Measurements from ENCODE around the gene RBKS. TPM values are rescaled to one million over a fixed set of nuclear protein-coding genes. Genes with fewer than 3 reads are reported as not detected.

RBKS gene
- total and polyA plus RNA-seq, 2 of the 13 experiments (the other 11 are each of a cell fraction or from before 2014, with no cell fraction given), result 7.7 to 8.3 TPM

GRCh38 chr2:27771548-27772335 lies 118.4 kb downstream of the RBKS start, which contains the start of gene MRPL33 (continued):
- TF ChIP-seq FIP1L1 (IDR thresholded peaks at IDR 0.05; ENCODE audit: borderline replicate concordance, insufficient read depth, low read depth, low read length), result peak; percentile 47; the same call in 1 of the 2 replicates
- no peak; the same call in none of the 2 replicates for TF ChIP-seq POLR2AphosphoS5 (IDR thresholded peaks at IDR 0.05; ENCODE audit: low read depth, low read length)
- TF ChIP-seq ZNF616 (CRISPR knock-in tag; IDR thresholded peaks at IDR 0.05; ENCODE audit: low read depth), result 0 out of 2 replicates have a peak, but pooled peaks have one; percentile 16
- TF ChIP-seq CBX5 (CRISPR knock-in tag; IDR thresholded peaks at IDR 0.05; ENCODE audit: borderline replicate concordance), result peak; percentile 84; the same call in 1 of the 2 replicates
- no peak for TF ChIP-seq ZNF879 (CRISPR knock-in tag; IDR thresholded peaks at IDR 0.05)
- TF ChIP-seq, protein P1, sequence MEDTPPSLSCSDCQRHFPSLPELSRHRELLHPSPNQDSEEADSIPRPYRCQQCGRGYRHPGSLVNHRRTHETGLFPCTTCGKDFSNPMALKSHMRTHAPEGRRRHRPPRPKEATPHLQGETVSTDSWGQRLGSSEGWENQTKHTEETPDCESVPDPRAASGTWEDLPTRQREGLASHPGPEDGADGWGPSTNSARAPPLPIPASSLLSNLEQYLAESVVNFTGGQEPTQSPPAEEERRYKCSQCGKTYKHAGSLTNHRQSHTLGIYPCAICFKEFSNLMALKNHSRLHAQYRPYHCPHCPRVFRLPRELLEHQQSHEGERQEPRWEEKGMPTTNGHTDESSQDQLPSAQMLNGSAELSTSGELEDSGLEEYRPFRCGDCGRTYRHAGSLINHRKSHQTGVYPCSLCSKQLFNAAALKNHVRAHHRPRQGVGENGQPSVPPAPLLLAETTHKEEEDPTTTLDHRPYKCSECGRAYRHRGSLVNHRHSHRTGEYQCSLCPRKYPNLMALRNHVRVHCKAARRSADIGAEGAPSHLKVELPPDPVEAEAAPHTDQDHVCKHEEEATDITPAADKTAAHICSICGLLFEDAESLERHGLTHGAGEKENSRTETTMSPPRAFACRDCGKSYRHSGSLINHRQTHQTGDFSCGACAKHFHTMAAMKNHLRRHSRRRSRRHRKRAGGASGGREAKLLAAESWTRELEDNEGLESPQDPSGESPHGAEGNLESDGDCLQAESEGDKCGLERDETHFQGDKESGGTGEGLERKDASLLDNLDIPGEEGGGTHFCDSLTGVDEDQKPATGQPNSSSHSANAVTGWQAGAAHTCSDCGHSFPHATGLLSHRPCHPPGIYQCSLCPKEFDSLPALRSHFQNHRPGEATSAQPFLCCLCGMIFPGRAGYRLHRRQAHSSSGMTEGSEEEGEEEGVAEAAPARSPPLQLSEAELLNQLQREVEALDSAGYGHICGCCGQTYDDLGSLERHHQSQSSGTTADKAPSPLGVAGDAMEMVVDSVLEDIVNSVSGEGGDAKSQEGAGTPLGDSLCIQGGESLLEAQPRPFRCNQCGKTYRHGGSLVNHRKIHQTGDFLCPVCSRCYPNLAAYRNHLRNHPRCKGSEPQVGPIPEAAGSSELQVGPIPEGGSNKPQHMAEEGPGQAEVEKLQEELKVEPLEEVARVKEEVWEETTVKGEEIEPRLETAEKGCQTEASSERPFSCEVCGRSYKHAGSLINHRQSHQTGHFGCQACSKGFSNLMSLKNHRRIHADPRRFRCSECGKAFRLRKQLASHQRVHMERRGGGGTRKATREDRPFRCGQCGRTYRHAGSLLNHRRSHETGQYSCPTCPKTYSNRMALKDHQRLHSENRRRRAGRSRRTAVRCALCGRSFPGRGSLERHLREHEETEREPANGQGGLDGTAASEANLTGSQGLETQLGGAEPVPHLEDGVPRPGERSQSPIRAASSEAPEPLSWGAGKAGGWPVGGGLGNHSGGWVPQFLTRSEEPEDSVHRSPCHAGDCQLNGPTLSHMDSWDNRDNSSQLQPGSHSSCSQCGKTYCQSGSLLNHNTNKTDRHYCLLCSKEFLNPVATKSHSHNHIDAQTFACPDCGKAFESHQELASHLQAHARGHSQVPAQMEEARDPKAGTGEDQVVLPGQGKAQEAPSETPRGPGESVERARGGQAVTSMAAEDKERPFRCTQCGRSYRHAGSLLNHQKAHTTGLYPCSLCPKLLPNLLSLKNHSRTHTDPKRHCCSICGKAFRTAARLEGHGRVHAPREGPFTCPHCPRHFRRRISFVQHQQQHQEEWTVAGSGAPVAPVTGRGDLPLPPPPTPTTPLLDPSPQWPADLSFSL (CRISPR knock-in tag; IDR thresholded peaks at IDR 0.05), result peak; percentile 43; the same call in 1 of the 2 replicates
- no peak for TF ChIP-seq SMARCE1 (IDR thresholded peaks at IDR 0.05; ENCODE audit: borderline replicate concordance)
- peak; percentile 98 for TF ChIP-seq ZFX (CRISPR knock-in tag; IDR thresholded peaks at IDR 0.05; ENCODE audit: low read depth)
- TF ChIP-seq ZNF788 (CRISPR knock-in tag; IDR thresholded peaks at IDR 0.05; ENCODE audit: borderline replicate concordance), result peak; percentile 91
- peak; percentile 80; the same call in 1 of the 2 replicates for TF ChIP-seq SIN3A (IDR thresholded peaks at IDR 0.05; ENCODE audit: borderline replicate concordance, low read depth, low read length)
- TF ChIP-seq ZNF891 (CRISPR knock-in tag; IDR thresholded peaks at IDR 0.05), result peak; percentile 98
- TF ChIP-seq ETS1 (CRISPR knock-in tag; IDR thresholded peaks at IDR 0.05), result no peak; the same call in 1 of the 2 replicates
- TF ChIP-seq KDM5B (CRISPR knock-in tag; IDR thresholded peaks at IDR 0.05; ENCODE audit: borderline replicate concordance), result peak; percentile 91
- peak; percentile 96 for TF ChIP-seq SAP130 (CRISPR knock-in tag; IDR thresholded peaks at IDR 0.05; ENCODE audit: low read depth)
- 0 out of 2 replicates have a peak, but pooled peaks have one; percentile 45 for TF ChIP-seq MIXL1 (CRISPR knock-in tag; IDR thresholded peaks at IDR 0.05)
- peak; percentile 91 for TF ChIP-seq ERF (CRISPR knock-in tag; IDR thresholded peaks at IDR 0.05)
- TF ChIP-seq, protein P2, sequence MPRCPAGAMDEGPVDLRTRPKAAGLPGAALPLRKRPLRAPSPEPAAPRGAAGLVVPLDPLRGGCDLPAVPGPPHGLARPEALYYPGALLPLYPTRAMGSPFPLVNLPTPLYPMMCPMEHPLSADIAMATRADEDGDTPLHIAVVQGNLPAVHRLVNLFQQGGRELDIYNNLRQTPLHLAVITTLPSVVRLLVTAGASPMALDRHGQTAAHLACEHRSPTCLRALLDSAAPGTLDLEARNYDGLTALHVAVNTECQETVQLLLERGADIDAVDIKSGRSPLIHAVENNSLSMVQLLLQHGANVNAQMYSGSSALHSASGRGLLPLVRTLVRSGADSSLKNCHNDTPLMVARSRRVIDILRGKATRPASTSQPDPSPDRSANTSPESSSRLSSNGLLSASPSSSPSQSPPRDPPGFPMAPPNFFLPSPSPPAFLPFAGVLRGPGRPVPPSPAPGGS (CRISPR knock-in tag; IDR thresholded peaks at IDR 0.05), result peak; percentile 76
- TF ChIP-seq ZNF597 (CRISPR knock-in tag; IDR thresholded peaks at IDR 0.05), result no peak
- TF ChIP-seq SUZ12 (IDR thresholded peaks at IDR 0.05; ENCODE audit: low read depth, low read length), result peak; percentile 35; the same call in 1 of the 2 replicates
- 0 out of 2 replicates have a peak, but pooled peaks have one; percentile 33 for TF ChIP-seq HMG20B (CRISPR knock-in tag; conservative IDR thresholded peaks at IDR 0.05)

Data from HepG2 (cell line).